ENCODE measurements around the gene PPM1N.

DNA sequence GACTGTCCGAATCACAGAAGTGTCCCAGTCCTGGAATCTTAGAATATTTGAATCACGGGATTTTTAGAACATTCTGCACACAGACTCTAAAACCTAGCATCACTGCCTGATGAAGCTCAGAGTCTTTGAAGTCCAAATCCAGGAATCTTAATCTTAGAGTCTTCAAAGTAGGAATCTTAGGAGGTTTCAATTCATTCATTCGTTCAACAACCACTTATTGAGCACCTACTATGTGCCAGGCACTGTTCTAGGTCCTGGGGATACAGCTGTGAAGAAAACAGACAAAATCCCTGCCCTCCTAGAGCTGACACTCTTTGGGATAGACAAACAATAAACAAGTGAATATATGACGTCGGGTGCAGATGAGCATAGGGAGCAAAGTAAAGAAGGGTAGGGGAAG, 3.1 kb upstream of the PPM1N start:
- TF ChIP-seq, protein P1, sequence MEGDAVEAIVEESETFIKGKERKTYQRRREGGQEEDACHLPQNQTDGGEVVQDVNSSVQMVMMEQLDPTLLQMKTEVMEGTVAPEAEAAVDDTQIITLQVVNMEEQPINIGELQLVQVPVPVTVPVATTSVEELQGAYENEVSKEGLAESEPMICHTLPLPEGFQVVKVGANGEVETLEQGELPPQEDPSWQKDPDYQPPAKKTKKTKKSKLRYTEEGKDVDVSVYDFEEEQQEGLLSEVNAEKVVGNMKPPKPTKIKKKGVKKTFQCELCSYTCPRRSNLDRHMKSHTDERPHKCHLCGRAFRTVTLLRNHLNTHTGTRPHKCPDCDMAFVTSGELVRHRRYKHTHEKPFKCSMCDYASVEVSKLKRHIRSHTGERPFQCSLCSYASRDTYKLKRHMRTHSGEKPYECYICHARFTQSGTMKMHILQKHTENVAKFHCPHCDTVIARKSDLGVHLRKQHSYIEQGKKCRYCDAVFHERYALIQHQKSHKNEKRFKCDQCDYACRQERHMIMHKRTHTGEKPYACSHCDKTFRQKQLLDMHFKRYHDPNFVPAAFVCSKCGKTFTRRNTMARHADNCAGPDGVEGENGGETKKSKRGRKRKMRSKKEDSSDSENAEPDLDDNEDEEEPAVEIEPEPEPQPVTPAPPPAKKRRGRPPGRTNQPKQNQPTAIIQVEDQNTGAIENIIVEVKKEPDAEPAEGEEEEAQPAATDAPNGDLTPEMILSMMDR (IDR thresholded peaks at IDR 0.05), result no peak
- TF ChIP-seq POLR2A (IDR thresholded peaks at IDR 0.05), result no peak
- no peak for TF ChIP-seq POLR2AphosphoS5 (IDR thresholded peaks at IDR 0.05)
- TF ChIP-seq EP300 (IDR thresholded peaks at IDR 0.05), result no peak
